ENCODE data around the gene MED13. TPM values are rescaled to one million over a fixed set of nuclear protein-coding genes. Genes with fewer than 3 reads are reported as not detected.

The MED13 gene
- polyA plus RNA-seq, 3 donors = 2.1 to 32.0 (median 5.0) TPM

DNA sequence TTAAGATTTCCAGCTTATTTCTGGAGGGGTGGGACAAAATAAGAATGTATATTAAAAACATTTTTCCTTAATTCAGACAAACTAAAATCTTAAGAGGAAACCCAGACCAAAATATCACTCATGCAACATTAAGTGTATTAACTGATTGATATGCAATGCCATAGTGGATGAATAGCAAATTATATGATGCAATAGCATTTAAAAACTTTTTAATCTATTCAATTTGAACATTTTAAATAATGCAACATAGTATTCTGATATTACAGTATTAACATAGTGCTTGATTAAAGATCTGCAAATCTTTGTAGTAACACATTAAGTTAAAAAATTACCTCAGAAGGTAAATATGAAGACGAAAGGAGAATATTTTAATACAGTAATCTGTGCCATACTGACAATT lies 122.0 kb downstream of the MED13 start:
- Mint-ChIP-seq H3K4me3 (no peak overlapping the region), H3K27ac (no peak overlapping the region), H3K36me3 (peaks cover 38 to 55% of the 10 kb centered on the region in 2 donors), H3K4me1 (no peaks in the 10 kb centered on the region), H3K9me3 (no peaks in the 10 kb centered on the region), H3K27me3 (ENCODE audit: low read depth in 3 of 3) (no peaks in the 10 kb centered on the region)
- Histone ChIP-seq H3K27ac (ENCODE audit: low read depth in 1 of 2, low read length in 2 of 2) (no peak overlapping the region), H3K79me2 (ENCODE audit: insufficient read depth, low read length) (no peaks in the 10 kb centered on the region), H3K36me3 (replicated peaks in 1 of 2; ENCODE audit: control insufficient read depth in 1 of 2, insufficient read depth in 2 of 2, low read length in 2 of 2) (peaks cover 60 to 70% of the 10 kb centered on the region in 2 donors), H3K9ac (ENCODE audit: insufficient read depth, low read length, poor library complexity, severe bottlenecking) (no peak overlapping the region), H3K4me1 (ENCODE audit: control insufficient read depth in 1 of 2, insufficient read depth in 2 of 2, low read length in 2 of 2) (no peaks in the 10 kb centered on the region), H2AFZ (ENCODE audit: insufficient read depth, low read depth, low read length, poor library complexity, severe bottlenecking) (no peak overlapping the region), H3K4me3 (replicated peaks in 1 of 3; ENCODE audit: low read depth in 2 of 3, low read length in 3 of 3) (no peak overlapping the region), H3K9me3 (replicated peaks in 1 of 2; ENCODE audit: control insufficient read depth in 1 of 2, insufficient read depth in 1 of 2, low read length in 2 of 2) (no peaks in the 10 kb centered on the region), H4K20me1 (ENCODE audit: insufficient read depth, low read length) (peaks cover 4% of the 10 kb centered on the region), H3K27me3 (ENCODE audit: control insufficient read depth in 2 of 2, insufficient read depth in 2 of 2, low read length in 2 of 2) (no peaks in the 10 kb centered on the region), H3K4me2 (replicated peaks; ENCODE audit: extremely low read depth, low read length, poor library complexity, severe bottlenecking) (no peak overlapping the region)
- WGBS (ENCODE audit: insufficient coverage) = no CpG with 5 or more reads among the region's 1 CpG
- intact Hi-C loops (cut with micrococcal nuclease) = no loop called here
- TF ChIP-seq, protein P1, sequence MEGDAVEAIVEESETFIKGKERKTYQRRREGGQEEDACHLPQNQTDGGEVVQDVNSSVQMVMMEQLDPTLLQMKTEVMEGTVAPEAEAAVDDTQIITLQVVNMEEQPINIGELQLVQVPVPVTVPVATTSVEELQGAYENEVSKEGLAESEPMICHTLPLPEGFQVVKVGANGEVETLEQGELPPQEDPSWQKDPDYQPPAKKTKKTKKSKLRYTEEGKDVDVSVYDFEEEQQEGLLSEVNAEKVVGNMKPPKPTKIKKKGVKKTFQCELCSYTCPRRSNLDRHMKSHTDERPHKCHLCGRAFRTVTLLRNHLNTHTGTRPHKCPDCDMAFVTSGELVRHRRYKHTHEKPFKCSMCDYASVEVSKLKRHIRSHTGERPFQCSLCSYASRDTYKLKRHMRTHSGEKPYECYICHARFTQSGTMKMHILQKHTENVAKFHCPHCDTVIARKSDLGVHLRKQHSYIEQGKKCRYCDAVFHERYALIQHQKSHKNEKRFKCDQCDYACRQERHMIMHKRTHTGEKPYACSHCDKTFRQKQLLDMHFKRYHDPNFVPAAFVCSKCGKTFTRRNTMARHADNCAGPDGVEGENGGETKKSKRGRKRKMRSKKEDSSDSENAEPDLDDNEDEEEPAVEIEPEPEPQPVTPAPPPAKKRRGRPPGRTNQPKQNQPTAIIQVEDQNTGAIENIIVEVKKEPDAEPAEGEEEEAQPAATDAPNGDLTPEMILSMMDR (IDR thresholded peaks at IDR 0.05) = no peak
- DNase-seq = no peak

GRCh38 chr17:61942085-61942484 lies 123.0 kb downstream of the MED13 start:
- intact Hi-C loops (cut with micrococcal nuclease) = no loop called here
- H3K4me2 ChIP-seq (replicated peaks; ENCODE audit: extremely low read depth, low read length, poor library complexity, severe bottlenecking) = no peak overlapping the region
- no peak for DNase-seq
- no peaks in the 10 kb centered on the region for H3K27me3 ChIP-seq (ENCODE audit: control insufficient read depth in 2 of 2, insufficient read depth in 2 of 2, low read length in 2 of 2)
- H3K27ac Mint-ChIP-seq = no peak overlapping the region
- H3K4me3 Mint-ChIP-seq = no peak overlapping the region
- H3K4me1 ChIP-seq (ENCODE audit: control insufficient read depth in 1 of 2, insufficient read depth in 2 of 2, low read length in 2 of 2) = no peaks in the 10 kb centered on the region
- peaks cover 4% of the 10 kb centered on the region for H4K20me1 ChIP-seq (ENCODE audit: insufficient read depth, low read length)
- H3K9me3 Mint-ChIP-seq = peaks cover 0 to 3% (median 0%) of the 10 kb centered on the region in 7 donors
- no peaks in the 10 kb centered on the region for H3K27me3 Mint-ChIP-seq (ENCODE audit: low read depth in 3 of 3)
- no CpG with 5 or more reads among the region's 2 CpGs for WGBS (ENCODE audit: insufficient coverage)
- peaks cover 30 to 46% of the 10 kb centered on the region in 2 donors for H3K36me3 Mint-ChIP-seq
- H3K36me3 ChIP-seq (replicated peaks in 1 of 2; ENCODE audit: control insufficient read depth in 1 of 2, insufficient read depth in 2 of 2, low read length in 2 of 2) = peaks cover 49 to 59% of the 10 kb centered on the region in 2 donors
- H3K4me3 ChIP-seq (replicated peaks in 1 of 3; ENCODE audit: low read depth in 2 of 3, low read length in 3 of 3) = no peak overlapping the region
- no peaks in the 10 kb centered on the region for H3K79me2 ChIP-seq (ENCODE audit: insufficient read depth, low read length)
- TF ChIP-seq, protein P1 (IDR thresholded peaks at IDR 0.05) = no peak
- no peaks in the 10 kb centered on the region for H3K4me1 Mint-ChIP-seq
- H3K9ac ChIP-seq (ENCODE audit: insufficient read depth, low read length, poor library complexity, severe bottlenecking) = no peak overlapping the region
- H3K9me3 ChIP-seq (replicated peaks in 1 of 2; ENCODE audit: control insufficient read depth in 1 of 2, insufficient read depth in 1 of 2, low read length in 2 of 2) = no peaks in the 10 kb centered on the region
- H3K27ac ChIP-seq (ENCODE audit: low read depth in 1 of 2, low read length in 2 of 2) = no peak overlapping the region
- H2AFZ ChIP-seq (ENCODE audit: insufficient read depth, low read depth, low read length, poor library complexity, severe bottlenecking) = no peak overlapping the region

Data from CD14-positive monocyte (primary cell).